ENCODE measurements around the gene HOMER2.
"Not testable (repeated sequence)": the region's sequence is repeated elsewhere in the genome, so short reads cannot be mapped to it uniquely, and the experiment has no call there.

Gene HOMER2

DNA sequence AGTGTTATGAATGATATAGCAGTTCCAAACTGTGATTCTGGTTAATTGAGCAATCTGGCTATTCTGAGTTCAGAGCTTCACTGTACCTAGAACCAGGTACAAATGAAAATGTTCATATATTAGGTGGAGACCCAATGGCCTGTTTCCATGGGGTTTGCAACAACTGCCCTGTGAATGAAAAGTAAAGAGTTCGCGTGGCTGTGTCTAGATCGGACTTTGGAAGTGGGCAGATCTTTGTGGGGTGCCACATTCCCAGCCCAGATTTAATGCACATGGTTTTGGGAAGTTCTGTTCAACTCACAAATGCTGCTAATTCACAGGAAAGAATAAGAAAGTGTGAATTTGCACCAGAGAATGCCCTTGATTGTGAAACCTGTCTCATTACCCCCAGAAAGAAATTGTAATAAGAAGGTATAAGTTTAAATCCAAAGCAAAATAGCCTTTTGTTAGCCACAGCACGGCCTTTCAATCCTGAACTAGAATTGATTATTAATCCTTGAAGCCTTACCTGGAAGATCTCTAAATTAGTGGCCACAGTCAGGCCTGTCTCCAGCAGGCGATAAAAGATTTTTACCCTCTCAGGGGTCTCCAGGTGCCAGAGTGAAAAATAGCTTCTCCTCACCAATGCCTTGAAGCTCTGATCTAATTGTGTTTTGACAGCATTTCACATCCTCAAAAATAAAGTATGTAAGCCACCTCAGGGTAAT, 120.5 kb downstream of the HOMER2 start:
- no peak for DNase-seq (ENCODE audit: low read depth)

DNA sequence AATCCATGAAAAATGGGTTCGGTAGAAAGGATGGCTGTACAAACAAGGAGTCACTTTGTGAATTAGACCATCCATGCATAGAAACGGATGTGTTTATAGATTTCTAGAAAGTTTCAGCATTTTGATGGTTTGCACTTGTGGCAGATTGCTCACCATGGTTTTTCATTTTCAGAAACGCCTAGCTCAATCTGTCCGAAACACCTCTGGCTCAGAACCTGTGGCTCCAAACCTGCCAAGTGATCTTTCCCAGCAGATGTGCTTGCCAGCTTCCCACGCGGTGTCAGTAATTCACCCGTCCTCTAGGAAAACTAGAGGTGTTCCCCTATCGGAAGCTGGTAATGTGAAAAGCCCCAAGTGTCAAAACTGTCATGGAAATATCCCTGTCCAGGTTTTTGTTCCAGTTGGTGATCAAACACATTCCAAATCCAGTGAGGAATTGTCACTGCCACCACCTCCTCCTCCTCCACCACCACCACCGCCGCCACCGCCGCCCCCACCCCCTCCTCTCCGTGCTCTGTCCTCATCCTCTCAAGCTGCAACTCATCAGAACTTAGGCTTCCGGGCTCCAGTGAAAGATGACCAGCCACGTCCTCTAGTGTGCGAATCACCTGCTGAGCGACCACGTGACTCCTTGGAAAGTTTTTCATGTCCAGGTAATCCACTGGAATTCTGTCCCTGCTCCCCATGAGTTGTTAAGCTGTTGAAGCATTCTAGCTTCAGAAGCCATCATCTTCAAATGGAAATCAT, 121.9 kb downstream of the HOMER2 start:
- no peak for DNase-seq (ENCODE audit: low read depth)

GRCh38 chr15:82829234-82829633, 123.3 kb downstream of the HOMER2 start:
- no peak for DNase-seq (ENCODE audit: low read depth)

DNA sequence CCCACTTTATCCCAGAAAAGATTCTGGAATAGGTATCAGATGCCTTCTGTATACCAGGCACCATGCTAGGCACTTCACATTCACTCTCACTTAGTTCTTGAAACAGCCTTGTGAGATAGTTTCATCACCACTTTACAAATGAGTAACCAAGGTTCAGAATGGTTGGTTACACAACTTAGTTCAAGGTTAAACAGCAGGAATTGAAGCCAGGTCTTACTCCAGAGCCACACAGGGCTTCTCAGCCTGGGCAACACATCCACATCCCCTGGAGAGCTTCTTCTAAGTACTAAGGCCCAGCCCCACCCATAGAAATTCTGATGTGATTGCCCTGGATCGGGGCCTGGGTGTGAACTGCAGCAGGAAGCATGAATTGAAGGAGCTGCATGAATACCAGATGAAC, 124.4 kb downstream of the HOMER2 start:
- no peak for DNase-seq (ENCODE audit: low read depth)

DNA sequence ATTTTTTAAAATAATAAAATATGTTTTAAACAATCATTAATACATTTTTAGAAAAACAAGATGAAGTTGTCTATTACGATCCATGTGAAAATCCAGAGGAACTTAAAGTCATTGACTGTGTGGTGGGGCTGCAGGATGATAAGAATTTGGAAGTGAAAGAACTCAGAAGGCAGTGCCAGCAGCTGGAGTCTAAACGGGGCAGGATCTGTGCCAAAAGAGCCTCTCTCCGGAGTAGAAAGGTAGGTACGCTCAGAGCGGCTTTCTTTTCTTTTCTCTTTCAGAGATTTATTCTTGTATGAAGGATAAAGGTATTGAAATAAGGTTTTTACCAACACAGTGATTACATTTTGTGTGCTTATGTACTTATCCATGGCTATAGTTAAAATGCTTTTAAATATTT, 129.5 kb downstream of the HOMER2 start:
- DNase-seq (ENCODE audit: low read depth) = no peak

DNA sequence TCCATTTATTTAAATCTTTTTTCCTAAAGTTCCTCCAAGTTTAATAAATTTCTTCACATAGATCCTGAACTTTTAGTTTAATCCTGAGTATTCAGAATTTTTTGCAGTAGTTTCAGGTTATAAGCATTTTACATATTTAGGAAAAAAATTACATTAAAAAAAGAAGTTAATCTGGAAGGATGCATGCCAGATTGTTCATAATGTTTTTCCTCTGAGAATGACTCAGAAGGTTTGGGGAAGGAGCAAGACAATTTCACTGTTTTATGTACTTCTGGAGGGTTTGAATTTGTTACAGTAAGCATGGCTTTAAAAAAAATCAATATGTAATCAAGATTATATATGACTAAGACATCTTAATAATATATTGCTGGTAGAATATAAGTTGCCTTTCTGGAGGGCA, 130.7 kb downstream of the HOMER2 start:
- DNase-seq (ENCODE audit: low read depth) = not testable (repeated sequence)

DNA sequence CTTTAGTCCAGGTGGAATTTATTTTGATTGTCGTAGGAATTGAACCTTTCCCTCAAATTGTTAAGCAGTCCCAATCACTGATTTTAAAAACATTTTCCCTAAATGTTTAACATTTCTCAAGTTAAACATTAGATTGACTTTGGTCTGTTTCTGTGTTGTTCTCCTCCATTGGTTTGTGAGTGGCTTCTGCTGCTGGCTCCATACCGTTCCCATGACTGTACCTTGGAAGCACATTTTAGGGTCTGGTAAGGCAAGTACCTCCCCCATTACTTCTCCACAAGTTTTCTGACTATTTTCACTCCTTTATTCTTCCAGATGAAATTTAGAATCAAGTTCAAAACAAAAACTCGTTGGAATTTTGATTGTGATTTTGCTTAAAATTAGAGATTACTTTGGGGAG, 131.1 kb downstream of the HOMER2 start:
- DNase-seq (ENCODE audit: low read depth) = not testable (repeated sequence)

GRCh38 chr15:82820128-82820527, 132.4 kb downstream of the HOMER2 start:
- no peak for DNase-seq (ENCODE audit: low read depth)

DNA sequence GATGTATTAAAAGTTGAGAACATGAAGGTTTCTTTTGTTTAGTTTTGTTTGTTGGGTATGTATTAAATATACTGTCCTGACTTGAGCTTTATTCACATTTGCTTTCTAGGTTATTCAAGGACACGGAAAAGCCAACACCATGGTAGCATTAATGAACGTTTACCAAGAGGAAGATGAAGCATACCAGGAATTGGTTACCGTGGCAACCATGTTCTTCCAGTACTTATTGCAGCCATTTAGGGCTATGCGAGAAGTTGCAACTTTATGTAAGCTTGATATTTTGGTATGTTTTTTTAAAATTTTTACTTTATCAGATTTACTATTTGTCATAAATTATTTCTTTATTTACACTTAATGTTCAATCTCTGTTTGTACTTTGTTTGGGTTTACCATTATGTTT, 139.5 kb downstream of the HOMER2 start:
- no peak for DNase-seq (ENCODE audit: low read depth)

DNA sequence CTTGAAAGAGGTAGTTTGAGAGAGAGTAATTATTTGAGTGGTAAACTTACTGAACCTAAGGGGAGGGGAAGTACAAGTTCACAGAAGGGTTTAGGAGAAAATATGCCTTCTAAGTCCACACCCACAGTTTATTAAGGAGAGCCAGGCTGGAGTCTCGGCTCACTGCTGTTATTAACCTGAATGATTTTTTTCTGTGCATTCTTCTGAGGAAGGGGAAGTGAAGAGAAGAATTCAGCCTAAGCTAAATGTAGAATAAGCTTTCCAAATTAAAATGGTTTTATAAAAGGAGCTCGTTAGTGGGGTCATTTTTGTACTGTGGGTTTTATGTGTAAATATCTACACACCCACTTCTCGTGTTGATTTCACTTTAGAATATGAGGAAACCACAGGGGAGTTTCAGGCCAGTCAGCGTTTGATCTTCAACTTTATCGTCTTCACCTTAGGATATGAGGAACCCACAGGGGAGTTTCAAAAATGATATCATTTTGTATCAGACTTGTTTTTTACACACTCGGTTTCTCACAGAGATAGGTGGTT, 141.6 kb downstream of the HOMER2 start:
- DNase-seq (ENCODE audit: low read depth) = peak; percentile 13

DNA sequence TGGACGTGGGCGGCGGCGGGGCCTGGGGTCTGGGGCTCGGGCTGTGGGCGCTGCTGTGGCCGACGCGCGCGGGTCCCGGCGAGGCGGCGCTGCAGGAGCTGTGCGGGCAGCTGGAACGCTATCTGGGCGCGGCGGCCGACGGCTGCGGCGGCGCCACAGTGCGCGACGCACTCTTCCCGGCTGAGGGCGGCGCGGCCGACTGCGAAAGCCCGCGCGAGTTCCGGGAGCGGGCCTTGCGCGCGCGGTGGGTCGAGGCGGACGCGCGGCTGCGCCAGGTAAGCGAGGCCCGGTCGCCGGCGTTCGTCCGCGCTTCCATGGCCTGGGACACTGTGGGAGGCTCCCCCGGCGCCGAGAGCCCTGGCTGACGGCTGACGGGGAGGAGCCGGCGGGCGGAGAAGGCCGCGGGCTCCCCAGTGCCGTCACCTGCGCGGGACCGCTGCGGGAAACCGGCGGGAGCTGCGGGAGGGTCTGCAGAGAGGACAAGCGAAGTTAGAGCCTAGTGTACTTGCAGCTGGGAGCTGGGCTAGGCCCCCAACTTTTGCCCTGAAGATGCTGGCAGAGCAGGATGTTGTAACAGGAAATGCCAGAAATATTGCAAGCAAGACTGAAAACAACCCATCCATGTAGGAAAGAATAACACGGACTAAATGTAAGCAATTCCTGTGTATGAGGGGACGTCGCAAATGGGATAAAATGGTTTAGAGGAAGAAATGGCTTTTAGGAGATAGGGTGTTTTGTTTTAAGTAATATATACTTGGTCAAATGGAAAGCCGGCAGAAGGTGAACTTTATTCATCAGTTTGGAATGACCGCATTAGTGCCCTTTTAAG, 142.2 kb downstream of the HOMER2 start:
- DNase-seq (ENCODE audit: low read depth) = peak; percentile 5

DNA sequence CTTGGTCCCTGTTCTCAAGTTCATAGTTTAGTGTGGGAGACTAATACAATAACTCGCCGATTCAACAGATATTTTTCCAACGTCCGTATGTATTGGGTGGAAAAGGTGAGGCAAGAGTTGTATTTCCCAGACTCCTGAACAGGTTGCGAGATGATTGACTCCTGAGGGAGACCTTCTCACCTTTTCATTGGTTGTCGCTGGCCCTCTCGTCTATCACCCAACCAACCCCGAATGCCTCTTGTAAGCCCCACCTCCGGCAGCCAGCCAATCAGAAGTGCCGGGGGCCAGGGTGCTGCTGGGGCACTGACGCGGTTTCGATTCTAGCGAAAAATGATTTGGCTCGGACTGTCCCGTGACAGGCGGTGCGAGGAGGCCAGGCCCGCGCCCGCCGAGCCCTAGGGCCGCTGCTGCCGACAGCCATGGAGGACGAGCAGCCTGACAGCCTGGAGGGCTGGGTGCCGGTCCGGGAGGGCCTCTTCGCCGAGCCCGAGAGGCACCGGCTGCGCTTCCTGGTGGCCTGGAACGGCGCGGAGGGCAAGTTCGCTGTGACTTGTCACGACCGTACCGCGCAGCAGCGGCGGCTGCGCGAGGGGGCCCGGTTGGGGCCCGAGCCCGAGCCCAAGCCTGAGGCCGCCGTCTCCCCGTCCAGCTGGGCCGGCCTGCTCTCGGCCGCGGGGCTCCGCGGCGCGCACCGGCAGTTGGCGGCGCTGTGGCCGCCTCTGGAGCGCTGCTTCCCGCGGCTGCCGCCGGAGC, 143.0 kb downstream of the HOMER2 start, which contains the start of gene WHAMM:
Gene WHAMM, plus strand, starts transcription at position 321 of the 753 bp plus-strand sequence. Its CDS starts 99 bp downstream, at position 420.
- peak; percentile 88 for DNase-seq (ENCODE audit: low read depth)

DNA sequence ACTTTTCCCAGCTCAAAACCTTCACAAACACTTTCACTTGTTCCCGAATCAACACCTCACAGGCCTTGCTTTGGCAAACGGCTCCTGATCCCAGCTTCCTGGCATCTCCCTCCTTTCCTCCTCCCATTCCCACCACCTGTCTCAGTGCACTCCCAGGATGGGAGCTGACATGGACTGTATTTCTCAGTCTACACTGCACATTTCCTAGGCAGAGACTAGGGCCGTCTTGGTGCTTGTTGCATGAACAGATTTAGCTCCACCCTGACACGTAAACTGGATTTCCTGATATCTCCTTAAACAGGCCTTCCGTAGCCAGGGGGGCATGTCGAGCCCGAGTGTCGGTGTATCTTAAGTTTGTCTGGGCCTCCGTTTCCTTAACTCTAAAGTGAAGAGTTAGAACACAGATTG, 143.9 kb downstream of the HOMER2 start:
- DNase-seq (ENCODE audit: low read depth) = no peak

DNA sequence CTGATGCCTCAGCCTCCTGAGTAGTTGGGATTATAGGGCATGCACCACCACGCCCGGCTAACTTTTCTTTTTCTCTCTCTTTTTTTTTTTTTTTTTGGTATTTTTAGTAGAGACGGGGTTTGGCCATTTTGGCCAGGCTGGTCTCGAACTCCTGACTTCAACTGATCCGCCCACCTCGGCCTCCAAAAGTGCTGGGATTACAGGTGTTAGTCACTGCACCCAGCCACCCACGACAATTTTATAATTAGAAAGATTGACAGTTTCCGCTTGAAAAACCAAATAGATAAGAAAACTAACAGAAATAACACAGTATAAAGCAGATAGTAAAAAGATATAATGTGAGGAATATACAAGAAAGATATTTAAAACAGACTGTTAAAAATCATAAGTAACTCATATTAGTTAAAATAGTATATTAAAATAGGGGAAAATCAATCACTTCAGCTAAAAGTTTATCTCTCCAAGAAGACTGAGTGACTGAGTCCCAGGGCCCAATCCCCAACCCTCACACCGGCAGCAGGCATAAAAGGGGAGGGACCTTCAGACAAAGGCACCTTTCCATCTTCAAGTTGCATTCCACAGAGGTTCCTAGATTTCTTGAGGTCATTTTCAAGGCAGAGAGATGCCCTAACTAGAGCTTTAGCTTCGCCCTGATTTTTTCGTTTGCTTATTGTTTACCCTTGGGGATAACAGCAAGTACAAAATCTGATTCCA, 144.4 kb downstream of the HOMER2 start:
- no peak for DNase-seq (ENCODE audit: low read depth)

- DNase-seq (ENCODE audit: low read depth) = no peak
Observed at GRCh38 chr15:82805994-82806406, 146.5 kb downstream of the HOMER2 start, which contains the start of gene FSD2. Gene FSD2 (minus strand): TSS chr15:82806069. CDS start chr15:82787390, 18,679 bp downstream.

- no peak for DNase-seq (ENCODE audit: low read depth)
Observed at GRCh38 chr15:82804575-82804949, 148.0 kb downstream of the HOMER2 start.

GRCh38 chr15:82803793-82804574, 148.5 kb downstream of the HOMER2 start:
- DNase-seq (ENCODE audit: low read depth) = no peak

- no peak for DNase-seq (ENCODE audit: low read depth)
Observed at GRCh38 chr15:82802497-82802896, 150.0 kb downstream of the HOMER2 start.

DNA sequence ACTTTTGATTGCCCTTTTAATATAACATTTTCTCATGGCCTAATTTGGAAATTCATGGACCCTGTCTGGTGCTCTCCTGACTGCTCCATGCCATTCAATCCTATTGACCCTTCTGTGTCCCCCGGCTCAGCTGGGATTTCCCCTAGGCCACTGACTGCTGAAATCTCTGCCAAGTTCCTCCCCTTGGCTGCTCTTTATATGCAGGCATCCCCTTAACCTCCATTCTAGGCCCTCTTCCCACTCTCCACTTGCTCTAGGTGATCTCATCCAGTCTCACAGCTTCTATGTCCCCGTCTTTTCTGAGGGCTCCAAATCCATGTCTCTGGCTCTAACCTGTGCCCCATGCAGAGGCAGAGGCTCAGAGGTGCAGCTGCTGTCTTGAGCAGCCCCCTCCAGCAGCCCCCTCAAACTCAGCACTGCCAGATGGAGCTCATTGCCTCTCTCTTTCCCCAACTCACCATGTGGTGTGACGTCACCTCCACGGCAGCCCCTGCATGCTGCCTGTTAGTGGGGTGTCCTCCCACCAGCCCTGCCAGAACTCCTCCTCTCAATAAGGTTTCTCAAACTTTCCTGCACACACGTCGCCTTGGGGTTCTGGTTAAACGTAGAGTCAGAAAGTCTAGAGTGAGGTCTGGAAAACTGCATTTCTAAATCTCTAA, 153.2 kb downstream of the HOMER2 start:
- no peak for DNase-seq (ENCODE audit: low read depth)

All from activated T-cell treated with anti-CD3 and anti-CD28 coated beads for 1 hour (primary cell).